SK-N-SH (cell line): Measurements from ENCODE around the gene SLC66A1.

ENCODE experiments used
- MXI1 ChIP-seq: IDR thresholded peaks from 2 replicates; pipeline ENCODE4 v1.6.1; 2012; ENCODE audit warnings: mild to moderate bottlenecking, low read depth, low read length, improper control_type of control experiment
- TAF1 ChIP-seq: IDR thresholded peaks from 2 replicates; pipeline ENCODE4 v1.6.1; 2012; ENCODE audit warnings: low read depth, mild to moderate bottlenecking, low read length, moderate library complexity, borderline replicate concordance
- USF1 ChIP-seq: IDR thresholded peaks from 2 replicates; pipeline ENCODE4 v1.4.0; 2012; ENCODE audit warnings: low read depth, borderline replicate concordance
- TF ChIP-seq, protein P1 (sequence below): fragments of 200-600 bp; sonication (generic); IDR thresholded peaks from 2 replicates; pipeline ENCODE4 v1.6.1; 2017; ENCODE audit warnings: antibody characterized with exemption, mild to moderate bottlenecking, moderate library complexity

DNA sequence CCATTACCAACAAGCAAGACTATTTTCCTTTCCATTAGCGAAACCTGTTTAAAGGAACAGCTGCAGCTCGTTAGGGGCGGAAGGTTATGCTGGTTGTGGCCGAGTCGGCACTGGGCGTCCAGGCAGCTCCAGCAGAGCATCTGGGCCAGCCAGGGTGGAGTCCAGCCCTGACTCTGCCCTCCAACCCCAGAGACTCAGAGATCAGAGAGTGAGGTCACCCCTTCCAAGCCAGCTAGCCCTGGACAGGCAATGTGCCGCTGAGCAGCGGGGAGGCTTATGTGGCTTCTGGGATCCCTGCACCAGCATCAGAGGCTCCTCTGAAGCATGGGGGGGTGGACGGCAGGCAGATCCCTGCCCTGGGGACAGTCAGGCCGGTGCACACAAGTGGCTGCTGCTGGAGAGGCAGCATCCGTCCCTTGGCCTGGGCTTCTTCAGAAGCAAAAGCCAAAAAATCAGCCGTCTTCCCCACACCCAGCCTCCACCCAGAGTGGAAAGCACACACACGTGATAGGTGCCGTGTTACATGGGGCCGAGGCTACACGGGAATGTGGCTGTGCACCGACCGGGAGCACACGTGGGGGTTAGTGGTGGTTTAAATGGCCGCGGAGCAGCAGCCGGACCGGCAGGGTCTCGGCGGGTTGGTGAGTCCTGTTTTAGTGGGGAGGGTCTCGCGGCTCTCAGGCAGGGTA is 30.1 kb downstream of the SLC66A1 start:
- TF ChIP-seq, protein P1, sequence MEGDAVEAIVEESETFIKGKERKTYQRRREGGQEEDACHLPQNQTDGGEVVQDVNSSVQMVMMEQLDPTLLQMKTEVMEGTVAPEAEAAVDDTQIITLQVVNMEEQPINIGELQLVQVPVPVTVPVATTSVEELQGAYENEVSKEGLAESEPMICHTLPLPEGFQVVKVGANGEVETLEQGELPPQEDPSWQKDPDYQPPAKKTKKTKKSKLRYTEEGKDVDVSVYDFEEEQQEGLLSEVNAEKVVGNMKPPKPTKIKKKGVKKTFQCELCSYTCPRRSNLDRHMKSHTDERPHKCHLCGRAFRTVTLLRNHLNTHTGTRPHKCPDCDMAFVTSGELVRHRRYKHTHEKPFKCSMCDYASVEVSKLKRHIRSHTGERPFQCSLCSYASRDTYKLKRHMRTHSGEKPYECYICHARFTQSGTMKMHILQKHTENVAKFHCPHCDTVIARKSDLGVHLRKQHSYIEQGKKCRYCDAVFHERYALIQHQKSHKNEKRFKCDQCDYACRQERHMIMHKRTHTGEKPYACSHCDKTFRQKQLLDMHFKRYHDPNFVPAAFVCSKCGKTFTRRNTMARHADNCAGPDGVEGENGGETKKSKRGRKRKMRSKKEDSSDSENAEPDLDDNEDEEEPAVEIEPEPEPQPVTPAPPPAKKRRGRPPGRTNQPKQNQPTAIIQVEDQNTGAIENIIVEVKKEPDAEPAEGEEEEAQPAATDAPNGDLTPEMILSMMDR, result no peak
- TF ChIP-seq USF1 (no peak), TAF1 (no peak), MXI1 (no peak)
